DND-41 (cell line): ENCODE measurements around the gene NT5C1A.

Source experiments
- EZH2 ChIP-seq: IDR thresholded peaks from 3 replicates; pipeline ENCODE4 v1.6.1; 2012; ENCODE audit warnings: borderline replicate concordance, low read depth, mild to moderate bottlenecking, moderate library complexity, low read length, inconsistent platforms; ENCODE audit not compliant: severe bottlenecking
- TF ChIP-seq, protein P1 (sequence below): IDR thresholded peaks from 2 replicates; pipeline ENCODE4 v1.5.1; 2012; ENCODE audit warnings: borderline replicate concordance, low read length, moderate library complexity, mild to moderate bottlenecking; ENCODE audit not compliant: poor library complexity, severe bottlenecking; ENCODE audit errors: extremely low read depth

DNA sequence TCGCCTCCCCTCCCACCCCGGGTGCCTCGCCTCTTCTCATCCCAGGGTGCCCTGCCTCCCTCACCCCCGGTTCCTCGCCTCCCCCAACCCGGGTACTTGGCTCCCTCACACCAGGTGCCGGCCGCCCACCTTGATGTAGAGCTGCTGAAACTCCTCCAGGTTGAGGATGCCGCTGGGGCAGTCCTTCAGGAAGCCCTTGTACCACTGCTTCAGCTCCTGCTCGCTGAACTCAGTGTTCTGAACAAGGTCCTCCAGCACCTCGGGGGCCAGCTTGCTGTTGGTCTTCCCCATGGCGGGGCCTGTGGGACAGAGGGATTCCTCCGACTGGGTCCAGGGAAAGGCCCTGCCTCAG, 12.4 kb upstream of the NT5C1A start:
- TF ChIP-seq, protein P1, sequence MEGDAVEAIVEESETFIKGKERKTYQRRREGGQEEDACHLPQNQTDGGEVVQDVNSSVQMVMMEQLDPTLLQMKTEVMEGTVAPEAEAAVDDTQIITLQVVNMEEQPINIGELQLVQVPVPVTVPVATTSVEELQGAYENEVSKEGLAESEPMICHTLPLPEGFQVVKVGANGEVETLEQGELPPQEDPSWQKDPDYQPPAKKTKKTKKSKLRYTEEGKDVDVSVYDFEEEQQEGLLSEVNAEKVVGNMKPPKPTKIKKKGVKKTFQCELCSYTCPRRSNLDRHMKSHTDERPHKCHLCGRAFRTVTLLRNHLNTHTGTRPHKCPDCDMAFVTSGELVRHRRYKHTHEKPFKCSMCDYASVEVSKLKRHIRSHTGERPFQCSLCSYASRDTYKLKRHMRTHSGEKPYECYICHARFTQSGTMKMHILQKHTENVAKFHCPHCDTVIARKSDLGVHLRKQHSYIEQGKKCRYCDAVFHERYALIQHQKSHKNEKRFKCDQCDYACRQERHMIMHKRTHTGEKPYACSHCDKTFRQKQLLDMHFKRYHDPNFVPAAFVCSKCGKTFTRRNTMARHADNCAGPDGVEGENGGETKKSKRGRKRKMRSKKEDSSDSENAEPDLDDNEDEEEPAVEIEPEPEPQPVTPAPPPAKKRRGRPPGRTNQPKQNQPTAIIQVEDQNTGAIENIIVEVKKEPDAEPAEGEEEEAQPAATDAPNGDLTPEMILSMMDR = no peak
- no peak for TF ChIP-seq EZH2
